ENCODE results near the gene NUSAP1. TPM values are rescaled to one million over a fixed set of nuclear protein-coding genes. Genes with fewer than 3 reads are reported as not detected.

Gene NUSAP1
- 54.1 and 56.6 TPM in 2 replicates for total RNA-seq

GRCh38 chr15:41332194-41333025 lies at the start of gene NUSAP1, which contains the start of gene OIP5:
NUSAP1 (plus strand) TSS chr15:41332881; CDS start chr15:41332958, 77 bp downstream.
OIP5 (minus strand) TSS chr15:41332591; CDS start chr15:41332561, 30 bp downstream.

GRCh38 chr15:41416742-41417417 lies 84.2 kb downstream of the NUSAP1 start, which contains the start of gene RTF1:
RTF1 (plus strand) TSS chr15:41417095; CDS start chr15:41417116, 21 bp downstream.

Other genes starting within 250 kb of the NUSAP1 start
- 8.7 and 16.7 TPM in 2 replicates for gene INO80, start 216.6 kb upstream of the NUSAP1 start, total RNA-seq
- 0.28 TPM in 1 of 2 replicates, not detected in the other for gene EXD1, start 102.1 kb upstream of the NUSAP1 start, total RNA-seq
- 103 and 137 TPM in 2 replicates for gene CHP1, start 101.6 kb upstream of the NUSAP1 start, total RNA-seq
- gene OIP5, start 290 bp upstream of the NUSAP1 start, total RNA-seq: 13.7 and 15.5 TPM in 2 replicates
- gene NDUFAF1, start 69.6 kb downstream of the NUSAP1 start, total RNA-seq: 28.6 and 33.7 TPM in 2 replicates
- gene RTF1, start 84.2 kb downstream of the NUSAP1 start, total RNA-seq: 12.5 and 21.2 TPM in 2 replicates
- 2.0 and 3.3 TPM in 2 replicates for gene ITPKA, start 161.0 kb downstream of the NUSAP1 start, total RNA-seq
- 0.05 and 0.35 TPM in 2 replicates for gene LTK, start 180.9 kb downstream of the NUSAP1 start, total RNA-seq
- gene RPAP1, start 211.4 kb downstream of the NUSAP1 start, total RNA-seq: 26.0 and 41.4 TPM in 2 replicates
- gene TYRO3, start 226.3 kb downstream of the NUSAP1 start, total RNA-seq: 5.7 and 11.5 TPM in 2 replicates